Stimulated activated CD8-positive, alpha-beta memory T cell treated with anti-CD3 and anti-CD28 coated beads, Interleukin-7, amount 100 ng/mL, for 1 hour (primary cell): Measurements from ENCODE around the gene GRIPAP1.

Experiments used
- DNase-seq, 2 donors: peaks; one replicate each; pipeline ENCODE4 v3.0.0-alpha.2; 2020; ENCODE audit warnings: low read depth in 2 of 2

GRIPAP1 gene

DNA sequence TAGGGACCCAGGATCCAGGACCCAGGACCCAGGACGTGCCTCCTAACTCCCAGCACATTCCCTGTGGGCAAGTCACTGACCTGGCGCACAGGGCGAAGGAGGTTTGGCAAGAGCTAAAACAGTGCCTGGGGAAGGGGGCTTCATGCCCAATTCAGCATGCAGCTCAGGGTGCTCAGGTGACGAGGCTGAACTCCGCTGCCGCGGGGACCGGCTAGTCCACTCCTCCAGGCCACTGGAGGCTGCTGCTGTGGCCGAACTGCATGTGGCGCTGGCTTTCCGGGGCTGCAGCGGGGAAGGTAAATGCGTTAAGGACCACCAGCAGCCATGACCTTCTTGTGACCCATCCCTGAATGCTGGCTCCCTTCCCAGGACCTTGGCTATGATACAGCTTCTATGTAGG lies 78.3 kb downstream of the GRIPAP1 start:
- no peak for DNase-seq
